Measurements from ENCODE around the gene SELENOP.

GRCh38 chr5:42753099-42753498 is 58.6 kb downstream of the SELENOP start:
- TF ChIP-seq CTCF (IDR thresholded peaks at IDR 0.05; ENCODE audit: insufficient read depth, low read length, poor library complexity, severe bottlenecking) (no peak), EZH2phosphoT487 (conservative IDR thresholded peaks at IDR 0.05; ENCODE audit: low read length) (no peak)

Data from SU-DHL-6 (cell line).